Adipocyte (in vitro differentiated cells): ENCODE results near the gene ILK.

Experiments
- DNase-seq: peaks from one replicate; pipeline ENCODE4 v3.0.0-alpha.2; 2015; ENCODE audit warnings: low read depth
- H3K27me3 ChIP-seq: replicated peaks from 2 replicates; pipeline ENCODE4 v1.7.0; 2013; ENCODE audit warnings: mild to moderate bottlenecking, low read length, moderate library complexity; ENCODE audit not compliant: control insufficient read depth, insufficient read depth
- H3K36me3 ChIP-seq: 2 replicates; pipeline ENCODE4 v1.7.0; 2013; ENCODE audit warnings: low read length, mild to moderate bottlenecking, moderate library complexity; ENCODE audit not compliant: control insufficient read depth, insufficient read depth, severe bottlenecking
- H3K4me1 ChIP-seq: 2 replicates; pipeline ENCODE4 v1.7.0; 2013; ENCODE audit warnings: mild to moderate bottlenecking, low read length, moderate library complexity; ENCODE audit not compliant: control insufficient read depth, insufficient read depth
- H3K4me3 ChIP-seq: 2 replicates; pipeline ENCODE4 v1.7.0; 2013; ENCODE audit warnings: mild to moderate bottlenecking, low read length, moderate library complexity
- H3K9ac ChIP-seq: 2 replicates; pipeline ENCODE4 v1.7.0; 2013; ENCODE audit warnings: mild to moderate bottlenecking, low read length, moderate library complexity
- H3K9me3 ChIP-seq: 2 replicates; pipeline ENCODE4 v1.7.0; 2013; ENCODE audit warnings: mild to moderate bottlenecking, low read length, moderate library complexity; ENCODE audit not compliant: control insufficient read depth

Gene ILK

DNA sequence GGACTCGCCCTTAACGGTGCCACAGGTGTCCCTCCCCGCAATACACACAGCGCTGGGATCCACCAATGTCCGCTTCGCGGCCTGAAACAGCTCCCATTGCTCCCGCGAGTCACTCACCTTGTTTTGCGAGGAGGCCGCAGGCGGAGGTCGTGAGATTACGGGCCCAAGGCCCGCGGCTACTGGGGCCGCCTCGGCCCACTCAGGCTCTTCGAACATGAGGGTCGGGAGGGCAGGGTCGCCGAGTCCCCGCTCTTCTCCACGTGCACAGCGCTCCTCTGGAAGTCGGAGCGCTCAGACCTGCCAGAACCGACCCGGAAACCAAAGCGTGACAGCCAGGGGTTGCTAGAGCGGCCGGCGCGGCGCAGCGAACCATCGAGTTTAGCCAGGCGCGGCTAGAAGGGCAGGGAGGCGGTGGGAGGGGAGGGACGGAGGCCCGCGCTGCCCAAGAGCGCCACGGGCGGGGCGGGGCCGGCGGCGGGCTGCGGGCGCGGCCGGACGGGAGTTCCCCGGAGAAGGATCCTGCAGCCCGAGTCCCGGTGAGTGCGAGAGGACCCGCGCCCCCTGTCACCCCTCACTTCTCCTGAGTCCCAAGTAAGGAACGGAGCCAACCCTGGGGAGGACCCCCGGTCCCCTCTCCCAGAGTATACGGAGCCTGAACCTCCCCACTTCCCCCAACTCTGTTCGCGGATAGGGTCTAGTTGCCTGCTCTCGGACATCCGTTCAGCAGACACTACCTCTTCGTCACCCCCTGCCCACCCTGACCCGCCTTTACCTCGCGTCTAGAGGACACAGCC is at the start of gene ILK, which contains the start of gene RRP8:
ILK (plus strand) TSS at position 488 of the 794 bp plus-strand sequence. CDS start 498 bp downstream, outside the sequence.
RRP8 (minus strand) TSS at position 330 of the 794 bp plus-strand sequence; CDS start at position 216, 114 bp downstream.
- Histone ChIP-seq H3K4me1 (peaks cover 45% of the 10 kb centered on the region), H3K9ac (peak within 1 kb of the TSS; percentile 94), H3K4me3 (peak within 1 kb of the TSS; percentile 90), H3K27me3 (no peaks in the 10 kb centered on the region), H3K9me3 (no peaks in the 10 kb centered on the region), H3K36me3 (peaks cover 41% of the 10 kb centered on the region)
- DNase-seq, result peak; percentile 97

DNA sequence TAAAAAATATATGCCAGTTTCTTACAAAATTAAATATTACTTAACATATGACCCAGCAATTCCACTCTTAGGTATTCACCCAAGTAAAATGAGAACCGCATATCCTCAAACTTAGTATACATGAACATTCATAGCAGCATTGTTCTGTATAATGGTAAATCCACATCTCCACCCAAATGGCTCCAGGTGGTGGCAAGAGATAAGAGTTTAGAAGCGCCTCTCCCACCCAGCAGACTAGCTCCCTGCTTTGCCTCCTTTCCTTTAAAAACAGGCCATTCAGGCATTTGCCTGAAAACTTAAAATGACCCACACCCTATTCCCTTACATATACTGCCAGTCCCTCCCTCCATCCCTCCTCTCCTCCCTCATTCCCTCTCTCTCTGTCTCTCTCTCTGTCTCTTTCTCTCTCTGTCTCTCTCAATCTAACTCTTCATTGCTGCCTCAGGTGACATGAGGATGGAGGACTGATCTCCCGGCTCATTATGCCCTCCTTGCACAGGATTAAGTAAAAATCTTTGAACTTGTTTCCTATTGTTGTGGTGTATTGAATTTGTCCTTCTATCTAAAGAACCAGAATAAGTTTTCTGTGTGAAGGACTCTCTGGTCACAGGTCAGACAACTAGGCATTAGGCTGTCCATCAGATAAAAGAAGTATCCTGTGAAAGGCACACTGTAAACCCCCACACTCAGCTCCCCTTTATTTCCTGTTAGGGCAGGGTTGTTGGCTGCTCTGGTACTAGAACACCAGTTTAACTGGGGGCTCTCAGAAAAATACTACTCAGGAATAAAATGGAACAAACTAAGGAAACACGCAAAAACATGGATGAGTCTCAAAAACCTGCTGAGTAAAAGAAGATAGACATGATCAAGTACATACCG is 48.5 kb upstream of the ILK start:
- Histone ChIP-seq H3K9me3 (no peaks in the 10 kb centered on the region), H3K4me1 (no peaks in the 10 kb centered on the region), H3K9ac (no peak overlapping the region), H3K4me3 (no peak overlapping the region), H3K27me3 (no peaks in the 10 kb centered on the region), H3K36me3 (peaks cover 3% of the 10 kb centered on the region)
- DNase-seq, result no peak

DNA sequence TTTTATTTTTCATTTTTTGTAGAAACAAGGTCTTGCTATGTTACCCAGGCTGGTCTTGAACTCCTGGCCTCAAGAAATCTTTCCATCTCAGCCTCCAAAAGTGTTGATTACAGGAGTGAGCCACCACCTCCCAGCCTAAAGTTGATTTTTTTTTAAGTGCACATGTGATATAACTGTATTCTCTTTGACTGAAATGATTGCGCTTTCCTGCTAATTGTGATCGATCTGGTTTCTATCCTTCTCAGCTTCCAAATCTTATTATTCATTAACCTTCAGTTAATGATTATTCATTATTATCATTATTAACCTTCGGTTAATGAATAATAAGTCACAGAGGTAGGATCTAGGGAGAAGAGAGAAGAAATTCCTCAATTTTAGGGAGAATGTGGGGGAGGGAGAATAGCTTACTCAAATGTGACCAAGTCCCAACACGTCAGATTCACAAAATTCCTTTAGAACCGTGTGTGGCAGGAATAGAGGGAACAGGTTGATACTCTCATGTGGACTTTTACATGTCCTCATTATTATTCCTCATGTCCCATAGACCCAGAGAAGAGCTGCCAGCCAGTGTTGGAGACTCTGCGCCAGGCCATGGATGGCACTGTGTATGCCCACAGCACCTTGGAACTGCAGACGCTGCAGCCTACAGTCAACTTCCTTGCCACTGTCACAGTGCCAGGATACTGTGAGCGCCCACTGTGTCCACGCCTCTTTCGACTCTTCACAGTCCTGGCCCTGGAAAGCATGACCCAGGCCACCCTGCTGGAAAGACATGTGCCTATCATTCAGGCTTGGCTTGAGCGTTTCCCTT is 47.2 kb upstream of the ILK start:
- Histone ChIP-seq H3K4me3 (no peak overlapping the region), H3K4me1 (no peaks in the 10 kb centered on the region), H3K27me3 (no peaks in the 10 kb centered on the region), H3K9me3 (no peaks in the 10 kb centered on the region), H3K9ac (no peak overlapping the region), H3K36me3 (peaks cover 3% of the 10 kb centered on the region)
- DNase-seq, result no peak

DNA sequence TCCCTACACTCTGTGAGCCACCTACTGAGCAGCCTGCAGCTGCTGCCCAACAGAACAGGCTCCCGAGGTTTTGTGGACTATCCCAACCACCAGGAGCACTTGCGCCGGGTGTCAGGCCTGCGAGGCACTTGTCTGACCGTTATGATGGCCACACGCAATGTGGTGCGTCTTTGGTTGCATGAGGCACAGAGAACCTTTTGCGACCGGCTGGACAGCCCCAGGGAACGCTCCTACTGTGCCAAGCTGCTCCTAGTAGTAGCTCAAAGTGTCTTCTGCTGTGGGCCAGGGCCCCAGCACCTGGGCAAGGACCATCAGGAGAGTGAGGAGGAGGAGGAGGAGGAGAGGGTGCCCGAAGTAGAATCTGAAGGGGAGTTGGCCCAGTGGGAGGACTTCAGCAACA is 46.5 kb upstream of the ILK start:
- Histone ChIP-seq H3K9ac (no peak overlapping the region), H3K4me1 (no peaks in the 10 kb centered on the region), H3K27me3 (no peaks in the 10 kb centered on the region), H3K9me3 (no peaks in the 10 kb centered on the region), H3K36me3 (peaks cover 3% of the 10 kb centered on the region), H3K4me3 (no peak overlapping the region)
- no peak for DNase-seq

DNA sequence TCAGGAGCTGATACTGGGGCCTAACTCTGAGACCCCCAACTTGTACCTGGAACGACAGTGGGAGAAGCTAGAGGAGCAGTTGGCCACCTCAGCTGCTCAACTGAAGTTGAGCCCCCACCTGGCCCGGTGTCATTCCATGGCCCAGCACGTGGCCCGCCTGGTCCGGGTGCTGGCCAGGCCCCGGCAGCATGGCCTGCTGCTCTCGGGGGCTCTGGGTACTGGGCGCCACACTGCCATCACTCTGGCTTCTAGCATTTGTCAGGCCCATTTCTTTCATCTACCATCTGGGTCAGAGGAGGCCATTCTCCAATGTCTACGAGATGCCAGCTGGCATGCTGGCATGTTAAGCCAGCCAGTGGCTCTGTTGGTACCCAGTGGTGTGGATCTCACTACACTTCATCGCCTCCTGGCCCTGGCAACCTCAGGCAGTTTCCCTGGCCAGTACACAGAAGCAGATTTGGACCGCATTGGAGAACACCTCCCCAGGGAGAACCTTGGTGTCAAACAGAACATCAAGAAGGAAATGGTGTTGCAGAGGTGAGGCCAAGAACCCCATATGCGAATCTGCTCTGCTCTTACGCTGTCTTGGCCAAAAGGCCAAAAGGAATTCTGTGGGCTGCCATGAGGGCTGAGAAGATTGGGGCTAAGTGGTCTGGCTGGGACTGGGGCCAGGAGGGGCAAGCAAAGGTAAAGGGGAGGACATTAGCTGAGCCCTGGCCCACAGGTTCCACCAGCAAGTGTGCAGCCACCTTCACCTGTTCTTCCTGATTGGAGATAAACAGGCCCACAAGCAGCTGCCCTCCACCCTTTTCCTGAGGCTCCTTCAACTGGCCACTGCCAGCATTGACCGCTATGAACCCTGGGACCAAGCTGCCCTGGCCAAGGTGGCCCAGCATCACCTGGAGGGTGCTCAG is 45.6 kb upstream of the ILK start:
- DNase-seq, result no peak
- H3K9me3 ChIP-seq, result no peaks in the 10 kb centered on the region
- peaks cover 3% of the 10 kb centered on the region for H3K36me3 ChIP-seq
- no peaks in the 10 kb centered on the region for H3K4me1 ChIP-seq
- no peak overlapping the region for H3K9ac ChIP-seq
- no peak overlapping the region for H3K4me3 ChIP-seq
- H3K27me3 ChIP-seq, result no peaks in the 10 kb centered on the region

DNA sequence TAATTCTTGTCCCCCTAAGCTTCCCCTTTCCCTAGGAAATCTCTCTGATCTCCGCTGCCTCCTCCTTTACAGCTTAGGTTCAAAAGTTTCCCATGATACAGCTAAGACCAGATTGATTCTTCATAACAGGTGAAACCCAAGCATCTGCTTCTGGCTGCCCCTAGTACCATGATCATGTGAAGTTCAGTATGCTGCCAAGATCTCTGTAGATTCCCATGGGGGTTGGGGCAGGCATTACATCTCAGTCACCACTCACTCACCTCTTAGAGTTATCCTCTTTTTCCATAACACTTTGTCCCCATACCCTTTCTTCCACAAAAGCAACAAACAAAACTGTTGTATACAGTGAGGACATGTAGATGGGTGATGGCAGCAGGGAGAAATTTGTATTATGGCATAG is 44.2 kb upstream of the ILK start:
- Histone ChIP-seq H3K4me3 (no peak overlapping the region), H3K36me3 (peaks cover 6% of the 10 kb centered on the region), H3K9me3 (no peaks in the 10 kb centered on the region), H3K9ac (no peak overlapping the region), H3K4me1 (no peaks in the 10 kb centered on the region), H3K27me3 (no peaks in the 10 kb centered on the region)
- no peak for DNase-seq

DNA sequence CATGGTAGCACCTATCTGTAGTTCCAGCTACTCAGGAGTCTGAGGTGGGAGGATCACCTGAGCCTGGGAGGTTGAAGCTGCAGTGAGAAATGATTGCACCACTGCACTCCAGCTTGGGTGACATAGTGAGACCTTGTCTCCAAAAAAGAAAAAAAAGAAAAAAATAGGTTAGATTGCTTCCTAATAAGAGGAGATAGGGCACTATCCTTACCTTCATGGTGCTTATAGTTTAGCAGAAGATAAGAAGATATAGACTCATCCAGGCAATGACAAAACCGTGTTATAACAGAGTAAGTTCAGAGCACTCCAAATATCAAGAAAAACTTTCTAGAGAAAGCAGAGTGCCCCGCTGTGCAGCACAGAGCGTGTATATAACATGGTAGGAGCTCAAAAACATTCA is 42.3 kb upstream of the ILK start:
- no peak overlapping the region for H3K4me3 ChIP-seq
- H3K4me1 ChIP-seq, result no peaks in the 10 kb centered on the region
- peaks cover 9% of the 10 kb centered on the region for H3K36me3 ChIP-seq
- H3K9ac ChIP-seq, result no peak overlapping the region
- H3K27me3 ChIP-seq, result no peaks in the 10 kb centered on the region
- DNase-seq, result no peak
- H3K9me3 ChIP-seq, result no peaks in the 10 kb centered on the region

DNA sequence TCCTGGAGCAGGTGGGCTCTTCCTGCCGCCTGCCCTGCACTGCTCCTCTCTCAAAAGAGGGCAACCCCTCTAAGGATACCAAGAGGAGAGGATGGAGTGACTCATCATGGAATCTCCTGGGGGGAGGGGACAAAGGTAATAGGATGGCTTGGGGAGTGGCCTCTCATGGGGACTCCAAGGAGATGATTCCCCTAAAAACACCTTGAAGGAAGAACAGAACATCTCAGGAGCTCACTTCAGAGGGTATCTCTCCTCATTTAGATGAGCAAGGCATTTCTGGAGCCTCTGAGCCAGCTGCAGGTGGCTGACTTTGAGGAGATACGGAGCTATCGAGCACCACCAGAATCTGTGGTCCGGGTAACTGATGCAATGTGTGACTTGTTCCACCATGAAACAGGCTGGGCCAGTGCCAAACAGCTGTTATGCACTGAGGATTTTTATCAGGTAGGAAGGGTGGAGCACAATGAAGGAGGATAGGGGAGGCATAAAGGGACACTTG is 40.4 kb upstream of the ILK start:
- no peak overlapping the region for H3K4me3 ChIP-seq
- H3K9ac ChIP-seq, result no peak overlapping the region
- H3K36me3 ChIP-seq, result peaks cover 7% of the 10 kb centered on the region
- H3K4me1 ChIP-seq, result peaks cover 3% of the 10 kb centered on the region
- no peaks in the 10 kb centered on the region for H3K9me3 ChIP-seq
- H3K27me3 ChIP-seq, result no peaks in the 10 kb centered on the region
- no peak for DNase-seq

DNA sequence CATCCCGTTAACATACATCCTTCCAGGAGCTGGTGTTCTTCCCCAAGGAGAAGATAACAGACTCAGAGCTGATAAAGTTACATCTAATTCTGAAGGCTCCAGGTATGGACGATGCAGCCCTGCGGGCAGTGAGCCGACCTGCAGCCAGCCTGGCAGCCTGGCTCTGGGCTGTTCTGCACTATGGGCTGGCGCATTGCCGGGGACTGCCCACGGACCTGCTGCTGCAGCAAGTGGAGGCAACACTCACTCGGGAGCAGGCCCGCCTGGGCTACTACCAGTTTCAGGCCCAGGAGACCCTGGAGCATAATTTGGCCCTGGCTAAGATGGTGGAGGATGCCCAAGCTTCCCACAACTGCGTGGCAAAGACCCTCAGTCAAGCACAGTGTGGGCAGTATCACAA is 39.9 kb upstream of the ILK start:
- no peak for DNase-seq
- no peak overlapping the region for H3K4me3 ChIP-seq
- H3K9ac ChIP-seq, result no peak overlapping the region
- peaks cover 8% of the 10 kb centered on the region for H3K4me1 ChIP-seq
- no peaks in the 10 kb centered on the region for H3K9me3 ChIP-seq
- H3K36me3 ChIP-seq, result peaks cover 6% of the 10 kb centered on the region
- no peaks in the 10 kb centered on the region for H3K27me3 ChIP-seq

DNA sequence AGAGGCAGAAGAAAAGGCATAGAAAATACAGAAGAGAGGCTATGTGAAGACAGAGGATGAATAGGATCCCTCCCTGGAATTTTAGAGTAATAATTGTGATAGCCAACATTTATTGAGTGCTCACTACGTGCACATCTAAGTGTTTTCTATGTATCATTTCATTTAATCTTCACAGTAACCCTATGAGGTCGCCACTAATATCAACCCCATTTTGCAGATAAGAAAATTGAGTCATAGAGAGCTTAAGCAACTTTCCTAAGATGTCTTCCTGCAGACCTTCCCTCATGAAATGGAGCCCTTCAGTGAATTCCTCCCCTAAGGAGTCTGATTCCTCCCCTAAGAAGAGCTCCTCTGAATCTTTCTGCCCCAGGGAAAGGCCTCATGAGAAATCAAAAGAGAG is 38.2 kb upstream of the ILK start:
- Histone ChIP-seq H3K36me3 (peaks cover 6% of the 10 kb centered on the region), H3K9ac (no peak overlapping the region), H3K4me3 (no peak overlapping the region), H3K9me3 (no peaks in the 10 kb centered on the region), H3K27me3 (no peaks in the 10 kb centered on the region), H3K4me1 (peaks cover 10% of the 10 kb centered on the region)
- no peak for DNase-seq
